GM08714 (cell line): Measurements from ENCODE around the gene SLC8A1.
A peak's percentile ranks its signal among the peaks of the same experiment; 100 is the strongest.

Source experiments
- H3K4me3 ChIP-seq: fragments of 200-500 bp; sonication (Bioruptor generic); 2 replicates; pipeline ENCODE4 v1.5.1; 2014; ENCODE audit warnings: mild to moderate bottlenecking, low read length, inconsistent platforms
- ZNF274 ChIP-seq: IDR thresholded peaks from 2 replicates; pipeline ENCODE4 v1.6.1; 2012; ENCODE audit warnings: mild to moderate bottlenecking, low read depth, low read length

Gene SLC8A1

GRCh38 chr2:40451918-40452605 lies at the start of gene SLC8A1:
TSS of gene SLC8A1 (minus strand) at chr2:40452090.
- TF ChIP-seq ZNF274: no peak
- peak within 1 kb of the TSS; percentile 49 for H3K4me3 ChIP-seq

GRCh38 chr2:40499437-40499836 lies 47.5 kb upstream of the SLC8A1 start:
- TF ChIP-seq ZNF274: no peak
- H3K4me3 ChIP-seq: no peak overlapping the region

- no peak overlapping the region for H3K4me3 ChIP-seq
- TF ChIP-seq ZNF274: no peak
These were observed 45.5 kb upstream of the SLC8A1 start for GRCh38 chr2:40497251-40497859.

GRCh38 chr2:40489678-40489960 lies 37.7 kb upstream of the SLC8A1 start:
- no peak overlapping the region for H3K4me3 ChIP-seq
- TF ChIP-seq ZNF274: no peak

- no peak overlapping the region for H3K4me3 ChIP-seq
- no peak for TF ChIP-seq ZNF274
These were observed 37.2 kb upstream of the SLC8A1 start for GRCh38 chr2:40488927-40489677.

- no peak overlapping the region for H3K4me3 ChIP-seq
- no peak for TF ChIP-seq ZNF274
These were observed 36.3 kb upstream of the SLC8A1 start for GRCh38 chr2:40488101-40488601.

- H3K4me3 ChIP-seq: no peak overlapping the region
- TF ChIP-seq ZNF274: no peak
These were observed 35.7 kb upstream of the SLC8A1 start for GRCh38 chr2:40487602-40488001.

- H3K4me3 ChIP-seq: no peak overlapping the region
- TF ChIP-seq ZNF274: no peak
These were observed 34.0 kb upstream of the SLC8A1 start for GRCh38 chr2:40485854-40486253.

GRCh38 chr2:40485318-40485717 lies 33.4 kb upstream of the SLC8A1 start:
- H3K4me3 ChIP-seq: no peak overlapping the region
- no peak for TF ChIP-seq ZNF274

GRCh38 chr2:40483549-40484243 lies 31.8 kb upstream of the SLC8A1 start:
- TF ChIP-seq ZNF274: no peak
- H3K4me3 ChIP-seq: no peak overlapping the region

GRCh38 chr2:40480596-40480995 lies 28.7 kb upstream of the SLC8A1 start:
- TF ChIP-seq ZNF274: no peak
- H3K4me3 ChIP-seq: no peak overlapping the region

- TF ChIP-seq ZNF274: no peak
- H3K4me3 ChIP-seq: no peak overlapping the region
These were observed 28.2 kb upstream of the SLC8A1 start for GRCh38 chr2:40480073-40480472.

GRCh38 chr2:40477361-40477760 lies 25.5 kb upstream of the SLC8A1 start:
- no peak for TF ChIP-seq ZNF274
- H3K4me3 ChIP-seq: no peak overlapping the region

- no peak overlapping the region for H3K4me3 ChIP-seq
- no peak for TF ChIP-seq ZNF274
These were observed 24.5 kb upstream of the SLC8A1 start for GRCh38 chr2:40476436-40476835.

GRCh38 chr2:40474306-40474705 lies 22.4 kb upstream of the SLC8A1 start:
- no peak for TF ChIP-seq ZNF274
- no peak overlapping the region for H3K4me3 ChIP-seq

GRCh38 chr2:40471866-40472265 lies 20.0 kb upstream of the SLC8A1 start:
- H3K4me3 ChIP-seq: no peak overlapping the region
- TF ChIP-seq ZNF274: no peak
